Measurements from ENCODE around the gene B3GLCT. TPM values are rescaled to one million over a fixed set of nuclear protein-coding genes. Genes with fewer than 3 reads are reported as not detected.
A peak's percentile ranks its signal among the peaks of the same experiment; 100 is the strongest.

B3GLCT gene
- total RNA-seq, 1 donor from 2014 or later = 18.9 TPM

DNA sequence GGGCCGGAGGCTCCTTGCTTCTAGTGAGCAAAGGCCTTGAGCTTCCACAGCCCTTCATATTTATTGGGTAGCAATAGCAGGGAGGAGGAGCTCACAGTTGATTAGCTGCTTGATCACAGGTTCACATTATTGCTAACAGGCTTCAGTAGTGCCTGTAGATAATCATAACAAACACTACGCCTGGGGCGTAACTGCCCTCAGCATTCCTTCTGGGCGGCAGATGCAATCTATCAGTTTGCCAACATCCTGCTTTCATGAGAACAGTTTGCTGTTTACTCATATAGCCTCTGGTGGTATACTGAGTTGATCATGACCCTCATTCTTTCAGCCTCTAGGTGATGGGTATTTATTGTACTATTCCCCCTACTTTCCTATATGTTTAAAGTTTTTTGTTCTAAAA lies 149.4 kb downstream of the B3GLCT start:
- DNase-seq (ENCODE audit: low read depth, low spot score) = no peak

- DNase-seq (ENCODE audit: low read depth, low spot score) = no peak
These were observed 150.8 kb downstream of the B3GLCT start for GRCh38 chr13:31350560-31350959.

GRCh38 chr13:31351376-31351775 lies 151.6 kb downstream of the B3GLCT start:
- no peak for DNase-seq (ENCODE audit: low read depth, low spot score)

- DNase-seq (ENCODE audit: low read depth, low spot score) = no peak
These were observed 152.7 kb downstream of the B3GLCT start for GRCh38 chr13:31352467-31352866.

DNA sequence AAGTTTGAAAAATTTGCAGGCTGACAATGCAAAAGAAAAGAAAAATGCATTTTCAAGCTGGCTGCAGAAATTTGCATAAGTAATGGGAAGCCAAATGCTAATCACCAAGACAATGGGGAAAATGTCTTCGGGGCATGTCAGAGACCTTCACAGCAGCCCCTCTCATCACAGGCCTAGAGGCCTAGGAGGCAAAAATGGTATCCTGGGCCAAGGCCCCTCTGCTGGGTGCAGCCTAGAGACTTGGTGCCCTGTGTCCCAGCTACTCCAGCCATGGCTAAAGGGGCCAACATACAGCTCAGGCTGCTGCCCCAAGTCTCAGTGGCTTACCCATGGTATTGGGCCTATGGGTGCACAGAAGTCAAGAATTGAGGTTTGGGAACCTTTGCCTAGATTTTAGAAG lies 155.2 kb downstream of the B3GLCT start:
- DNase-seq (ENCODE audit: low read depth, low spot score) = no peak

DNA sequence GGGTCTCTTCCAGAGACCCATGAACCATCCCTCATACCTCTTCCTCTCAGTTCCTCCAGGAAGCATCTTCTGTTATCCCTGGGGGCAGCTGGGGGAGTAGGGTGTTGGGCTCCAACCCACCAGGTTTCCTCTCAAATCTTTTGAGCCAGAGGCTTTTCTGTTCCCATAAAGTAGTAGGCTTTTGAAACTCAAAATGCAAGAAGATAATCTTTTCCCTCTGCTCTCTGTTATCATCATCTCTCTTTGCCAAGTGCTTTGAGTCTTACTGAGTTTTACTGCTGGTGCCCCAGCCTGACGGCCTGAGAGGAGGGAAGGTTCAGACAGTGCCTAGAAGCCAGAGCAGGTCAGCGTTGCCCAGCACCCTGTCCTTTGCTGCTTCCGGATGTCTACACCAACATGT lies 157.2 kb downstream of the B3GLCT start:
- no peak for DNase-seq (ENCODE audit: low read depth, low spot score)

- no peak for DNase-seq (ENCODE audit: low read depth, low spot score)
These were observed 157.8 kb downstream of the B3GLCT start for GRCh38 chr13:31357581-31357980.

GRCh38 chr13:31361673-31362072 lies 161.9 kb downstream of the B3GLCT start:
- peak; percentile 15 for DNase-seq (ENCODE audit: low read depth, low spot score)

DNA sequence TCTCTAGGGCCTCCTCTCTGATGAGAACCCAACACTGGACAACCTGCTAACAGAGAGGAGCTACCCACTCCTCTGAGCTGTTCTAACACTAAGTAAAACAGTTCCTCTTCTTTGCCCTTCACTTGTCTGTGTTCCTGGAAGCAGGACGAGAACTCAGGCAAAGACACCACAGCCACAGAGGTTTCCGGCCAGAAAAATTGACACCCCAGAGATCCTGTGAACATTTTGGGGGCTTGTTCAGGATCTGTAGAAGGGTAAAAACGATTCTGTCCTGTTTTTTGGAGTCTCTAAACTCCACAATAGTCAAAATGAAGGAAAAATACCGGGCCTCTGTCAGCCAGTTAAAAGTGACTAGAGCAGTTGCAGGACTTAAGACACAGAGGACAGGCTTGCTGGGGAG lies 165.9 kb downstream of the B3GLCT start:
- DNase-seq (ENCODE audit: low read depth, low spot score) = no peak

- no peak for DNase-seq (ENCODE audit: low read depth, low spot score)
These were observed 167.6 kb downstream of the B3GLCT start for GRCh38 chr13:31367410-31367809.

GRCh38 chr13:31369213-31369612 lies 169.4 kb downstream of the B3GLCT start:
- no peak for DNase-seq (ENCODE audit: low read depth, low spot score)

- no peak for DNase-seq (ENCODE audit: low read depth, low spot score)
These were observed 172.7 kb downstream of the B3GLCT start for GRCh38 chr13:31372454-31372853.

- no peak for DNase-seq (ENCODE audit: low read depth, low spot score)
These were observed 174.9 kb downstream of the B3GLCT start for GRCh38 chr13:31374682-31375081.

DNA sequence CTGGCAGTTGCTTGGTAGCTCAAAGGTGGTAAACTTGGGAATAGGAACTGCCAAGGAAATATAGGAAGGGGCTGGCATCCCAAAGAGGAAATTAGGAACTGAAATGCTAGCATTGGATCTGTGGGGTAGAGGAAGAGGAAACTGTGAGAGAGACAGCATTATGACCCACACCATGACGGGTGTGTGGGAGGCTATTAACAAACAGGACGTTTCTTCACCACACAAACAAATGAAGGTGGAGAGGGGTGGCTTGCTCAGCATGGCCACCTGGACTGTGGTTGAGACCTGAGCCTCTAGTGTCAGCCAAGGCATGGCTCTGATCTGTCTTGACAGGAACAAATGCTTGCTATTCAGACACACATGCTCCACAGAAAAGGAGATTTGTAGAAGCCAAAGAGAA lies 178.2 kb downstream of the B3GLCT start:
- no peak for DNase-seq (ENCODE audit: low read depth, low spot score)

DNA sequence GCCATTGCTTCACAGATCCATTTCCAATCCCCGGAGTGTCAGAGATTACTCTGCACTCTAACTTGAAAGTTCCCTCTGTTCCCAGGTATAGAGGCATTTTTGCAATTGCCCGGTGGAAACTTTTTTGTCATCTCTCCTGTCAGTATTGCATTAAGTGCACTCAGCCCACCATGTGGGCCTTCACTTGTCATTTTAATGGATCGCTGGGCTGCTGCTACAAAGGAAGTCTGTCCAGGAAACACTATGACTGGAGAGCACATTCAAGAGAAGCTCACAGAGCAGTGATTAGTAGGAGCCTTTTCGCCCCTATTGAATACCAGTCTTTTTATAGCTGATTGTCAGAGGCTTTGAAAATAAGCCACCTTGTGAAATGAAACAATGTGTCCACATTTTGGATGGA lies 180.9 kb downstream of the B3GLCT start:
- DNase-seq (ENCODE audit: low read depth, low spot score) = no peak

Other genes with a start within 250 kb of the B3GLCT start
- gene HSPH1, start 38.1 kb upstream of the B3GLCT start, total RNA-seq = 31.4 and 175 TPM in 2 replicates

Measured in pulmonary artery endothelial cell (primary cell).